ENCODE data around the gene MYO1D. TPM values are rescaled to one million over a fixed set of nuclear protein-coding genes. Genes with fewer than 3 reads are reported as not detected.

The MYO1D gene
- total and polyA plus RNA-seq, 8 donors, result 16.7 to 43.0 (median 29.4) TPM

GRCh38 chr17:32542186-32542585 is 334.7 kb downstream of the MYO1D start:
- no peak for TF ChIP-seq CTCF (IDR thresholded peaks at IDR 0.05)
- DNase-seq (no peak), ATAC-seq (no peak), FAIRE-seq (no peak)
- intact Hi-C loops (cut with DNase I), result no loop called here
- 84 to 89% methylated on average over 7 of the region's 7 CpGs for WGBS, 2 donors
- Histone ChIP-seq H3K27me3 (no peaks in the 10 kb centered on the region), H3K4me1 (no peaks in the 10 kb centered on the region), H3K36me3 (no peaks in the 10 kb centered on the region), H3K27ac (no peak overlapping the region), H3K4me3 (no peak overlapping the region), H3K9me3 (no peaks in the 10 kb centered on the region)

- Histone ChIP-seq H3K4me3 (no peak overlapping the region), H3K9me3 (no peaks in the 10 kb centered on the region), H3K4me1 (no peaks in the 10 kb centered on the region), H3K27me3 (no peaks in the 10 kb centered on the region), H3K36me3 (no peaks in the 10 kb centered on the region), H3K27ac (no peak overlapping the region)
- WGBS, 2 donors, result 71 to 74% methylated on average over 5 of the region's 5 CpGs
- ATAC-seq, result no peak
- FAIRE-seq, result no peak
- TF ChIP-seq CTCF (IDR thresholded peaks at IDR 0.05), result no peak
- intact Hi-C loops (cut with DNase I), result no loop called here
- no peak for DNase-seq
These were observed 335.3 kb downstream of the MYO1D start for GRCh38 chr17:32541640-32542039.

- intact Hi-C loops (cut with DNase I), result no loop called here
- peak in 1 of 4 donors; percentile 22 for ATAC-seq
- Histone ChIP-seq H3K9me3 (no peaks in the 10 kb centered on the region), H3K36me3 (no peaks in the 10 kb centered on the region), H3K27ac (no peak overlapping the region), H3K27me3 (no peaks in the 10 kb centered on the region), H3K4me1 (no peaks in the 10 kb centered on the region), H3K4me3 (no peak overlapping the region)
- WGBS, 2 donors, result 66 to 73% methylated on average over 8 of the region's 8 CpGs
- FAIRE-seq, result no peak
- no peak for DNase-seq
- no peak for TF ChIP-seq CTCF (IDR thresholded peaks at IDR 0.05)
These were observed 339.9 kb downstream of the MYO1D start for GRCh38 chr17:32536736-32537643.

- intact Hi-C loops (cut with DNase I), result no loop called here
- ATAC-seq (no peak), FAIRE-seq (no peak), DNase-seq (no peak)
- no peaks in the 10 kb centered on the region for H3K9me3 ChIP-seq
- no peaks in the 10 kb centered on the region for H3K4me1 ChIP-seq
- no peaks in the 10 kb centered on the region for H3K36me3 ChIP-seq
- H3K27me3 ChIP-seq, result no peaks in the 10 kb centered on the region
- no peak for TF ChIP-seq CTCF (IDR thresholded peaks at IDR 0.05)
- WGBS, 2 donors, result 91 to 96% methylated on average over 3 of the region's 3 CpGs
- no peak overlapping the region for H3K27ac ChIP-seq
- H3K4me3 ChIP-seq, result no peak overlapping the region
These were observed 343.6 kb downstream of the MYO1D start for GRCh38 chr17:32533296-32533695.

- Histone ChIP-seq H3K4me3 (no peak overlapping the region), H3K27ac (no peak overlapping the region), H3K36me3 (no peaks in the 10 kb centered on the region), H3K4me1 (no peaks in the 10 kb centered on the region), H3K27me3 (no peaks in the 10 kb centered on the region), H3K9me3 (no peaks in the 10 kb centered on the region)
- 76 to 84% methylated on average over 10 of the region's 10 CpGs for WGBS, 2 donors
- no peak for FAIRE-seq
- ATAC-seq, result peak in 1 of 4 donors; percentile 56
- intact Hi-C loops (cut with DNase I), result no loop called here
- DNase-seq, result no peak
- TF ChIP-seq CTCF (IDR thresholded peaks at IDR 0.05), result no peak
These were observed 347.3 kb downstream of the MYO1D start for GRCh38 chr17:32529604-32530003.

All from pancreas (tissue), 10 donors.